ENCODE results near the gene PDHB. TPM values are rescaled to one million over a fixed set of nuclear protein-coding genes. Genes with fewer than 3 reads are reported as not detected.

Gene PDHB
- total and polyA plus RNA-seq, 2 of the 13 experiments (the other 11 are each of a cell fraction or from before 2014, with no cell fraction given) = 108 to 153 TPM

GRCh38 chr3:58474967-58475578 is 41.4 kb upstream of the PDHB start (continued):
- 0 out of 2 replicates have a peak, but pooled peaks have one; percentile 29 for TF ChIP-seq ARID3A (IDR thresholded peaks at IDR 0.05; ENCODE audit: low read depth, low read length)
- no peak for TF ChIP-seq GRHL1 (CRISPR knock-in tag; conservative IDR thresholded peaks at IDR 0.05)
- TF ChIP-seq ZMYM3 (CRISPR knock-in tag; IDR thresholded peaks at IDR 0.05) = peak; percentile 66; the same call in 1 of the 2 replicates
- TF ChIP-seq TERF1 (CRISPR knock-in tag; IDR thresholded peaks at IDR 0.05) = no peak
- no peak for TF ChIP-seq ETV6 (CRISPR knock-in tag; conservative IDR thresholded peaks at IDR 0.05)
- peak; percentile 35; the same call in 1 of the 2 replicates for TF ChIP-seq PITX1 (CRISPR knock-in tag; IDR thresholded peaks at IDR 0.05)
- TF ChIP-seq FOXP1 (IDR thresholded peaks at IDR 0.05) = peak; percentile 29; the same call in 1 of the 2 replicates
- TF ChIP-seq FOXP1 (CRISPR knock-in tag; IDR thresholded peaks at IDR 0.05) = peak; percentile 72
- no peak for TF ChIP-seq ZBTB34 (CRISPR knock-in tag; IDR thresholded peaks at IDR 0.05)
- TF ChIP-seq HDAC6 (IDR thresholded peaks at IDR 0.05; ENCODE audit: low read depth, low read length) = no peak
- no peak for TF ChIP-seq ZNF136 (CRISPR knock-in tag; IDR thresholded peaks at IDR 0.05; ENCODE audit: low read depth)
- no peak for TF ChIP-seq STAG1 (CRISPR knock-in tag; IDR thresholded peaks at IDR 0.05)
- TF ChIP-seq MXD1 (CRISPR knock-in tag; IDR thresholded peaks at IDR 0.05) = no peak
- TF ChIP-seq BORCS8-MEF2B (CRISPR knock-in tag; IDR thresholded peaks at IDR 0.05) = no peak
- 0 out of 2 replicates have a peak, but pooled peaks have one; percentile 10 for TF ChIP-seq FOXJ3 (CRISPR knock-in tag; IDR thresholded peaks at IDR 0.05; ENCODE audit: borderline replicate concordance)
- no peak for TF ChIP-seq ZBTB14 (CRISPR knock-in tag; IDR thresholded peaks at IDR 0.05)
- TF ChIP-seq TFDP2 (CRISPR knock-in tag; IDR thresholded peaks at IDR 0.05) = no peak
- peak; percentile 37; the same call in 1 of the 2 replicates for TF ChIP-seq SAP130 (CRISPR knock-in tag; IDR thresholded peaks at IDR 0.05; ENCODE audit: low read depth)
- TF ChIP-seq ZNF280B (CRISPR knock-in tag; IDR thresholded peaks at IDR 0.05; ENCODE audit: borderline replicate concordance) = no peak

Measured in HepG2 (cell line).